Measurements from ENCODE around the gene STAG3. TPM values are rescaled to one million over a fixed set of nuclear protein-coding genes. Genes with fewer than 3 reads are reported as not detected.
A peak's percentile ranks its signal among the peaks of the same experiment; 100 is the strongest.

Gene STAG3
- total and polyA plus RNA-seq, 10 of the 15 experiments (the other 5 are each of a cell fraction or from before 2014, with no cell fraction given) = 73.0 to 306 (median 120) TPM

DNA sequence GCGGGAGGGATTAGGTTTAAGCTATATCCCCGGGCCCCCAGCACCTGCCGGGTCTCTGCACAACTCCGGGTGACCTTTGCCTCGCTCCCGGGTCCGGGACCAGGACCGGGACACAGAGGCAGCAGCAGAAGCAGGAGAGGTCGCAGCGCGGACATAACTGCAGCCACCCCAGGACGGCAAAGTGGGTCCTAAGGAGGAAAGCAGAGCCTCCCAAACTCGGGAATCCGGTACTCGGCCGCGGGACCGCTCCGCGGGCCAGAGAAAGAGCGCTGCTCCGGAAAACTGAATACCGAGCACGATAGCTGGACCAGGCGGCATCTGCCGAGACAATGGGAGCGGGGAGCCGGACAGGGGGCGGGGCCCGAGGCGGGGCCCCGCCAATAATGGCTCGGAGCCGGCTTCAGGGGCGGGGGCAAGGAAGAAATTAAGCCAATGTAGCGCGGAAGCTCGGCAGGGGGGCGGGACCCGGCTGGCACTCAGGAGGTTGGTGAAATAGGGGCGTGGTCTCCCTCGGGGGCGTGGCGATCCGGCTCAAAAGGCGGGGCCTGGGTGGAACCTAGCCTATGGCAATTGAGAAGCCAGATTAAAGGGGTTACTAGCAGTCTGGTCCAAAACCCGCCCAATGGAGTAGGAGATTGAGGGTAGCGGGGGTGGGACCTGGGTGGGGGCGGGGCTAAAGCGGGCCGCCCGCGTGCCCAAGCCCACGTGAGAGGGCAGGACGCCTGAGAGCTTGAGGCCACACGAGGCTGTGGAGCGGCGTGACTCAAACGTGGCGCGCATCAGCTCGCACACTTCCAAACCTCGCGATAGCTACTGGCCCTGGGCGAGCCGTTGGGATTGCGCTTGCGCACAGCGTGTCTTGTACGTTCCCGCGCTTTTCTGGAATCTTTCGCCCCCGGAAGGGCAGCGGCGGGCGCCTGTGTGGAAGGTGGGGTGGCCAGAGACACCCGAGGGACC is at the start of gene STAG3, which contains the start of gene GPC2 (continued):
- TF ChIP-seq MYC (IDR thresholded peaks at IDR 0.05; ENCODE audit: insufficient read depth, insufficient read length, insufficient replicate concordance, low read length, severe bottlenecking) = no peak
- TF ChIP-seq, protein P1, sequence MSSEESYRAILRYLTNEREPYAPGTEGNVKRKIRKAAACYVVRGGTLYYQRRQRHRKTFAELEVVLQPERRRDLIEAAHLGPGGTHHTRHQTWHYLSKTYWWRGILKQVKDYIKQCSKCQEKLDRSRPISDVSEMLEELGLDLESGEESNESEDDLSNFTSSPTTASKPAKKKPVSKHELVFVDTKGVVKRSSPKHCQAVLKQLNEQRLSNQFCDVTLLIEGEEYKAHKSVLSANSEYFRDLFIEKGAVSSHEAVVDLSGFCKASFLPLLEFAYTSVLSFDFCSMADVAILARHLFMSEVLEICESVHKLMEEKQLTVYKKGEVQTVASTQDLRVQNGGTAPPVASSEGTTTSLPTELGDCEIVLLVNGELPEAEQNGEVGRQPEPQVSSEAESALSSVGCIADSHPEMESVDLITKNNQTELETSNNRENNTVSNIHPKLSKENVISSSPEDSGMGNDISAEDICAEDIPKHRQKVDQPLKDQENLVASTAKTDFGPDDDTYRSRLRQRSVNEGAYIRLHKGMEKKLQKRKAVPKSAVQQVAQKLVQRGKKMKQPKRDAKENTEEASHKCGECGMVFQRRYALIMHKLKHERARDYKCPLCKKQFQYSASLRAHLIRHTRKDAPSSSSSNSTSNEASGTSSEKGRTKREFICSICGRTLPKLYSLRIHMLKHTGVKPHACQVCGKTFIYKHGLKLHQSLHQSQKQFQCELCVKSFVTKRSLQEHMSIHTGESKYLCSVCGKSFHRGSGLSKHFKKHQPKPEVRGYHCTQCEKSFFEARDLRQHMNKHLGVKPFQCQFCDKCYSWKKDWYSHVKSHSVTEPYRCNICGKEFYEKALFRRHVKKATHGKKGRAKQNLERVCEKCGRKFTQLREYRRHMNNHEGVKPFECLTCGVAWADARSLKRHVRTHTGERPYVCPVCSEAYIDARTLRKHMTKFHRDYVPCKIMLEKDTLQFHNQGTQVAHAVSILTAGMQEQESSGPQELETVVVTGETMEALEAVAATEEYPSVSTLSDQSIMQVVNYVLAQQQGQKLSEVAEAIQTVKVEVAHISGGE (CRISPR knock-in tag; IDR thresholded peaks at IDR 0.05) = no peak
- no peak for TF ChIP-seq SMC3 (IDR thresholded peaks at IDR 0.05; ENCODE audit: borderline replicate concordance, low read length)
- no peak for TF ChIP-seq RAD21 (IDR thresholded peaks at IDR 0.05; ENCODE audit: insufficient read depth, low read depth, low read length)
- TF ChIP-seq, protein P2, sequence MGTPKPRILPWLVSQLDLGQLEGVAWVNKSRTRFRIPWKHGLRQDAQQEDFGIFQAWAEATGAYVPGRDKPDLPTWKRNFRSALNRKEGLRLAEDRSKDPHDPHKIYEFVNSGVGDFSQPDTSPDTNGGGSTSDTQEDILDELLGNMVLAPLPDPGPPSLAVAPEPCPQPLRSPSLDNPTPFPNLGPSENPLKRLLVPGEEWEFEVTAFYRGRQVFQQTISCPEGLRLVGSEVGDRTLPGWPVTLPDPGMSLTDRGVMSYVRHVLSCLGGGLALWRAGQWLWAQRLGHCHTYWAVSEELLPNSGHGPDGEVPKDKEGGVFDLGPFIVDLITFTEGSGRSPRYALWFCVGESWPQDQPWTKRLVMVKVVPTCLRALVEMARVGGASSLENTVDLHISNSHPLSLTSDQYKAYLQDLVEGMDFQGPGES (IDR thresholded peaks at IDR 0.05) = no peak
- no peak for TF ChIP-seq FOXK2 (IDR thresholded peaks at IDR 0.05)
- no peak for TF ChIP-seq ZNF622 (IDR thresholded peaks at IDR 0.05)
- 0 out of 3 replicates have a peak, but pooled peaks of 1 of the 2 experiments have one; percentile 36 for TF ChIP-seq EGR1 (IDR thresholded peaks at IDR 0.05; ENCODE audit: borderline replicate concordance in 1 of 2, low read depth in 2 of 2, low read length in 2 of 2)
